ENCODE data around the gene DARS1.

Gene DARS1

GRCh38 chr2:136016427-136016826 lies 31.0 kb upstream of the DARS1 start:
- Histone ChIP-seq H3K27me3 (ENCODE audit: control insufficient read depth, insufficient read depth, low read length) (no peaks in the 10 kb centered on the region), H3K9ac (ENCODE audit: low read depth, low read length) (no peak overlapping the region), H3K27ac (ENCODE audit: low read depth, low read length) (no peak overlapping the region), H3K36me3 (ENCODE audit: control insufficient read depth, insufficient read depth, low read length) (no peaks in the 10 kb centered on the region), H3K9me3 (ENCODE audit: control insufficient read depth, insufficient read depth, low read length) (no peaks in the 10 kb centered on the region), H3K4me1 (ENCODE audit: control insufficient read depth, insufficient read depth, low read length) (peaks cover 5% of the 10 kb centered on the region; the same call in 1 of the 2 replicates), H3K4me3 (ENCODE audit: low read depth, low read length) (no peak overlapping the region)

DNA sequence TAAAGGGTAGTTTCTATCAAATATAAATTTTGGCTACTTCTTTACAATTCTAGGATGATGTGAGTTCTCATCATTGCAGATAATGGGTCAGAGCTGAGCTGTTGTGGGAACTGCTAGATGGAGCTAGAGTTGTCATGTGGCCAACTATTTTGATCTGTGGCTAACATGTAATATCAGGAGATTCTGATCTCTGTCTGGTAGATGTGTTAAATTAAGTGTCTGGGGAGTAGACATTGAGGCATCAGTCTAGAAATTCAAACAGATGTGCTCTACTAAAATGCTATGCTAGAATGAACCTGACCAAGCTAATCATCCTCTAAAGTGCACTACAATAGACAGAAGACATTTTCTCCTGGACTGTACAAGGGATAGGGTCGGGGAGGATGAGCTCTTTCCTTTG lies 30.3 kb upstream of the DARS1 start:
- H3K9me3 ChIP-seq (ENCODE audit: control insufficient read depth, insufficient read depth, low read length): no peaks in the 10 kb centered on the region
- H3K27ac ChIP-seq (ENCODE audit: low read depth, low read length): no peak overlapping the region
- peaks cover 5% of the 10 kb centered on the region; the same call in 1 of the 2 replicates for H3K4me1 ChIP-seq (ENCODE audit: control insufficient read depth, insufficient read depth, low read length)
- H3K27me3 ChIP-seq (ENCODE audit: control insufficient read depth, insufficient read depth, low read length): no peaks in the 10 kb centered on the region
- no peaks in the 10 kb centered on the region for H3K36me3 ChIP-seq (ENCODE audit: control insufficient read depth, insufficient read depth, low read length)
- no peak overlapping the region for H3K9ac ChIP-seq (ENCODE audit: low read depth, low read length)
- no peak overlapping the region for H3K4me3 ChIP-seq (ENCODE audit: low read depth, low read length)

DNA sequence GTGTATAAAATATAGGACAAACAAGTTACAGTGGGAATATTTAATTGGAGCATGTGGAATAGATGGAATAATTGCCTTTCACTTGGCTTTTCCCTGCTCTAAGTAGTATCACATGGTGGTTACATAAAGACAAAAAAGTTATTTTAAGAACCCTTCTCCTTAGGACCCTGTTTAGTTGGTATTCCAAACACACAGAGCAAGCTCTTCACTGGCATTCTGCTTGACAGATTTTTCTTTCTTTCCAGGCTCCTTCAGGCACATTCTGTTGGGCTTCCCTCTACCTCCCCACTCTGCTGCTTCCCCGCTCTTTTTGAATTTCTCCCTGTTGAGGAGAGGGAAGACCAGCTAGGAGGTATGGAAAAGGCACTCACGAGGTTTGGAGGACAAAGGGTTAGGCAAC lies 29.0 kb upstream of the DARS1 start:
- Histone ChIP-seq H3K4me1 (ENCODE audit: control insufficient read depth, insufficient read depth, low read length) (peaks cover 5% of the 10 kb centered on the region; the same call in 1 of the 2 replicates), H3K27ac (ENCODE audit: low read depth, low read length) (no peak overlapping the region), H3K9me3 (ENCODE audit: control insufficient read depth, insufficient read depth, low read length) (no peaks in the 10 kb centered on the region), H3K4me3 (ENCODE audit: low read depth, low read length) (no peak overlapping the region), H3K9ac (ENCODE audit: low read depth, low read length) (no peak overlapping the region), H3K36me3 (ENCODE audit: control insufficient read depth, insufficient read depth, low read length) (no peaks in the 10 kb centered on the region), H3K27me3 (ENCODE audit: control insufficient read depth, insufficient read depth, low read length) (no peaks in the 10 kb centered on the region)

- Histone ChIP-seq H3K4me1 (ENCODE audit: control insufficient read depth, insufficient read depth, low read length) (peaks cover 5% of the 10 kb centered on the region; the same call in 1 of the 2 replicates), H3K9ac (ENCODE audit: low read depth, low read length) (no peak overlapping the region)
These were observed 28.5 kb upstream of the DARS1 start for GRCh38 chr2:136013955-136014354.

GRCh38 chr2:136013136-136013685 lies 27.8 kb upstream of the DARS1 start:
- no peak overlapping the region for H3K4me3 ChIP-seq (ENCODE audit: low read depth, low read length)
- no peak overlapping the region for H3K9ac ChIP-seq (ENCODE audit: low read depth, low read length)
- no peaks in the 10 kb centered on the region for H3K9me3 ChIP-seq (ENCODE audit: control insufficient read depth, insufficient read depth, low read length)
- H3K4me1 ChIP-seq (ENCODE audit: control insufficient read depth, insufficient read depth, low read length): peaks cover 5% of the 10 kb centered on the region; the same call in 1 of the 2 replicates
- H3K27me3 ChIP-seq (ENCODE audit: control insufficient read depth, insufficient read depth, low read length): no peaks in the 10 kb centered on the region
- no peak overlapping the region for H3K27ac ChIP-seq (ENCODE audit: low read depth, low read length)
- no peaks in the 10 kb centered on the region for H3K36me3 ChIP-seq (ENCODE audit: control insufficient read depth, insufficient read depth, low read length)

More at GRCh38 chr2:136013955-136014354, 28.5 kb upstream of the DARS1 start:
- Histone ChIP-seq H3K9me3 (ENCODE audit: control insufficient read depth, insufficient read depth, low read length) (no peaks in the 10 kb centered on the region), H3K27me3 (ENCODE audit: control insufficient read depth, insufficient read depth, low read length) (no peaks in the 10 kb centered on the region), H3K4me3 (ENCODE audit: low read depth, low read length) (no peak overlapping the region), H3K36me3 (ENCODE audit: control insufficient read depth, insufficient read depth, low read length) (no peaks in the 10 kb centered on the region), H3K27ac (ENCODE audit: low read depth, low read length) (no peak overlapping the region)

GRCh38 chr2:136012315-136012714 lies 26.9 kb upstream of the DARS1 start:
- Histone ChIP-seq H3K4me1 (ENCODE audit: control insufficient read depth, insufficient read depth, low read length) (peaks cover 5% of the 10 kb centered on the region; the same call in 1 of the 2 replicates), H3K9me3 (ENCODE audit: control insufficient read depth, insufficient read depth, low read length) (no peaks in the 10 kb centered on the region), H3K4me3 (ENCODE audit: low read depth, low read length) (no peak overlapping the region), H3K27ac (ENCODE audit: low read depth, low read length) (no peak overlapping the region), H3K27me3 (ENCODE audit: control insufficient read depth, insufficient read depth, low read length) (no peaks in the 10 kb centered on the region), H3K9ac (ENCODE audit: low read depth, low read length) (no peak overlapping the region), H3K36me3 (ENCODE audit: control insufficient read depth, insufficient read depth, low read length) (no peaks in the 10 kb centered on the region)

GRCh38 chr2:136010126-136010525 lies 24.7 kb upstream of the DARS1 start:
- Histone ChIP-seq H3K27ac (ENCODE audit: low read depth, low read length) (no peak overlapping the region), H3K36me3 (ENCODE audit: control insufficient read depth, insufficient read depth, low read length) (no peaks in the 10 kb centered on the region), H3K9ac (ENCODE audit: low read depth, low read length) (no peak overlapping the region), H3K9me3 (ENCODE audit: control insufficient read depth, insufficient read depth, low read length) (no peaks in the 10 kb centered on the region), H3K4me3 (ENCODE audit: low read depth, low read length) (no peak overlapping the region), H3K4me1 (ENCODE audit: control insufficient read depth, insufficient read depth, low read length) (peaks cover 18% of the 10 kb centered on the region; the same call in 1 of the 2 replicates), H3K27me3 (ENCODE audit: control insufficient read depth, insufficient read depth, low read length) (no peaks in the 10 kb centered on the region)

GRCh38 chr2:136008205-136008865 lies 22.9 kb upstream of the DARS1 start:
- no peaks in the 10 kb centered on the region for H3K27me3 ChIP-seq (ENCODE audit: control insufficient read depth, insufficient read depth, low read length)
- H3K36me3 ChIP-seq (ENCODE audit: control insufficient read depth, insufficient read depth, low read length): no peaks in the 10 kb centered on the region
- no peak overlapping the region for H3K27ac ChIP-seq (ENCODE audit: low read depth, low read length)
- H3K4me1 ChIP-seq (ENCODE audit: control insufficient read depth, insufficient read depth, low read length): peaks cover 13% of the 10 kb centered on the region; the same call in 1 of the 2 replicates
- no peak overlapping the region for H3K4me3 ChIP-seq (ENCODE audit: low read depth, low read length)
- H3K9ac ChIP-seq (ENCODE audit: low read depth, low read length): no peak overlapping the region
- H3K9me3 ChIP-seq (ENCODE audit: control insufficient read depth, insufficient read depth, low read length): no peaks in the 10 kb centered on the region

- Histone ChIP-seq H3K27ac (ENCODE audit: low read depth, low read length) (no peak overlapping the region), H3K4me1 (ENCODE audit: control insufficient read depth, insufficient read depth, low read length) (peaks cover 13% of the 10 kb centered on the region; the same call in 1 of the 2 replicates), H3K27me3 (ENCODE audit: control insufficient read depth, insufficient read depth, low read length) (no peaks in the 10 kb centered on the region), H3K9ac (ENCODE audit: low read depth, low read length) (no peak overlapping the region), H3K9me3 (ENCODE audit: control insufficient read depth, insufficient read depth, low read length) (no peaks in the 10 kb centered on the region), H3K36me3 (ENCODE audit: control insufficient read depth, insufficient read depth, low read length) (no peaks in the 10 kb centered on the region), H3K4me3 (ENCODE audit: low read depth, low read length) (no peak overlapping the region)
These were observed 21.2 kb upstream of the DARS1 start for GRCh38 chr2:136006658-136007057.

- Histone ChIP-seq H3K9me3 (ENCODE audit: control insufficient read depth, insufficient read depth, low read length) (no peaks in the 10 kb centered on the region), H3K27me3 (ENCODE audit: control insufficient read depth, insufficient read depth, low read length) (no peaks in the 10 kb centered on the region), H3K4me3 (ENCODE audit: low read depth, low read length) (no peak overlapping the region), H3K4me1 (ENCODE audit: control insufficient read depth, insufficient read depth, low read length) (peaks cover 14% of the 10 kb centered on the region; the same call in 1 of the 2 replicates), H3K27ac (ENCODE audit: low read depth, low read length) (no peak overlapping the region), H3K9ac (ENCODE audit: low read depth, low read length) (no peak overlapping the region), H3K36me3 (ENCODE audit: control insufficient read depth, insufficient read depth, low read length) (no peaks in the 10 kb centered on the region)
These were observed 20.2 kb upstream of the DARS1 start for GRCh38 chr2:136005462-136006196.

GRCh38 chr2:136004965-136005364 lies 19.5 kb upstream of the DARS1 start:
- H3K27me3 ChIP-seq (ENCODE audit: control insufficient read depth, insufficient read depth, low read length): no peaks in the 10 kb centered on the region

More at GRCh38 chr2:136004965-136005364, 19.5 kb upstream of the DARS1 start:
- Histone ChIP-seq H3K9ac (ENCODE audit: low read depth, low read length) (no peak overlapping the region), H3K27ac (ENCODE audit: low read depth, low read length) (no peak overlapping the region), H3K36me3 (ENCODE audit: control insufficient read depth, insufficient read depth, low read length) (no peaks in the 10 kb centered on the region), H3K4me1 (ENCODE audit: control insufficient read depth, insufficient read depth, low read length) (peaks cover 21% of the 10 kb centered on the region; the same call in 1 of the 2 replicates), H3K4me3 (ENCODE audit: low read depth, low read length) (no peak overlapping the region), H3K9me3 (ENCODE audit: control insufficient read depth, insufficient read depth, low read length) (no peaks in the 10 kb centered on the region)
